Neural cell (in vitro differentiated cells): Measurements from ENCODE around the gene AKAP10. TPM values are rescaled to one million over a fixed set of nuclear protein-coding genes. Genes with fewer than 3 reads are reported as not detected.

Experiments used
- H2AFZ ChIP-seq: fragments of 200-600, 300-800 bp; sonication (generic), shearing (Covaris generic); 2 replicates; pipeline ENCODE4 v1.6.0; 2014; ENCODE audit warnings: low read depth, mild to moderate bottlenecking, antibody characterized with exemption, low read length, moderate library complexity
- H3F3A ChIP-seq: fragments of 200-600 bp; shearing (Covaris generic); 2 replicates; pipeline ENCODE4 v1.6.1; 2016; ENCODE audit warnings: mild to moderate bottlenecking, moderate library complexity, mixed read lengths, antibody characterized with exemption, low read length; ENCODE audit not compliant: insufficient read depth, poor library complexity, severe bottlenecking
- H3K27ac ChIP-seq: fragments of 200-600, 300-800 bp; sonication (generic), shearing (Covaris generic); 2 replicates; pipeline ENCODE4 v1.5.1; 2014; ENCODE audit warnings: mild to moderate bottlenecking, low read length, moderate library complexity
- H3K27me3 ChIP-seq: fragments of 300-800, 200-600 bp; sonication (generic), shearing (Covaris generic); 2 replicates; pipeline ENCODE4 v1.6.0; 2014; ENCODE audit warnings: mild to moderate bottlenecking, low read depth, low read length, moderate library complexity; ENCODE audit not compliant: insufficient read depth
- H3K36me3 ChIP-seq: fragments of 300-800, 200-600 bp; sonication (generic), shearing (Covaris generic); 2 replicates; pipeline ENCODE4 v1.5.1; 2014; ENCODE audit warnings: mild to moderate bottlenecking, antibody characterized with exemption, low read length, moderate library complexity; ENCODE audit not compliant: insufficient read depth
- H3K4me2 ChIP-seq: fragments of 300-800, 200-600 bp; sonication (generic), shearing (Covaris generic); 2 replicates; pipeline ENCODE4 v1.6.0; 2014; ENCODE audit warnings: mild to moderate bottlenecking, low read length
- H3K4me3 ChIP-seq: fragments of 300-800, 200-600 bp; sonication (generic), shearing (Covaris generic); 2 replicates; pipeline ENCODE4 v1.5.1; 2014; ENCODE audit warnings: mild to moderate bottlenecking, low read length, moderate library complexity
- H3K79me2 ChIP-seq: fragments of 200-600 bp; shearing (Covaris generic); replicated peaks from 2 replicates; pipeline ENCODE4 v1.6.0; 2014; ENCODE audit warnings: mild to moderate bottlenecking, low read length, moderate library complexity; ENCODE audit not compliant: insufficient read depth
- H3K9ac ChIP-seq: fragments of 300-800, 200-600 bp; sonication (generic), shearing (Covaris generic); 2 replicates; pipeline ENCODE4 v1.6.1; 2016; ENCODE audit warnings: mild to moderate bottlenecking, low read length, mixed read lengths
- H3K9me2 ChIP-seq: fragments of 200-600 bp; shearing (Covaris generic); 2 replicates; pipeline ENCODE4 v1.6.1; 2016; ENCODE audit warnings: mild to moderate bottlenecking, low read length, mixed read lengths; ENCODE audit not compliant: insufficient read depth
- H3K9me3 ChIP-seq: fragments of 200-600, 300-800 bp; sonication (generic), shearing (Covaris generic); 2 replicates; pipeline ENCODE4 v1.6.1; 2016; ENCODE audit warnings: mild to moderate bottlenecking, mixed run types, low read length, moderate library complexity, mixed read lengths
- H4K20me1 ChIP-seq: fragments of 200-600 bp; shearing (Covaris generic); 2 replicates; pipeline ENCODE4 v1.6.1; 2016; ENCODE audit warnings: mild to moderate bottlenecking, mixed run types; ENCODE audit not compliant: insufficient read depth
- EP300 ChIP-seq: fragments of 450-650 bp; conservative IDR thresholded peaks from 2 replicates; pipeline ENCODE4 v1.6.1; 2014; ENCODE audit warnings: antibody characterized with exemption, mild to moderate bottlenecking, moderate library complexity; ENCODE audit not compliant: poor library complexity, severe bottlenecking
- EZH2 ChIP-seq: fragments of 200-600, 300-800 bp; shearing (Covaris generic), sonication (generic); IDR thresholded peaks from 2 replicates; pipeline ENCODE4 v1.6.1; 2014; ENCODE audit warnings: antibody characterized with exemption, low read length, borderline replicate concordance, mild to moderate bottlenecking; ENCODE audit not compliant: insufficient read depth, poor library complexity, severe bottlenecking
- MXI1 ChIP-seq: fragments of 450-650 bp; conservative IDR thresholded peaks from 2 replicates; pipeline ENCODE4 v1.6.1; 2014; ENCODE audit warnings: antibody characterized with exemption, mild to moderate bottlenecking; ENCODE audit not compliant: poor library complexity, severe bottlenecking
- POLR2AphosphoS5 ChIP-seq: IDR thresholded peaks from 2 replicates; pipeline ENCODE4 v1.6.1; 2012
- RAD21 ChIP-seq: fragments of 450-650 bp; conservative IDR thresholded peaks from 2 replicates; pipeline ENCODE4 v1.6.1; 2014; ENCODE audit warnings: antibody characterized with exemption, mild to moderate bottlenecking, moderate library complexity
- SMC3 ChIP-seq: fragments of 450-650 bp; conservative IDR thresholded peaks from 2 replicates; pipeline ENCODE4 v1.6.1; 2014; ENCODE audit warnings: antibody characterized with exemption, mild to moderate bottlenecking, moderate library complexity; ENCODE audit not compliant: poor library complexity
- TAF1 ChIP-seq: IDR thresholded peaks from 2 replicates; pipeline ENCODE4 v1.6.1; 2012; ENCODE audit warnings: low read depth
- polyA plus RNA-seq: library from polyadenylated mRNA; depleted of rRNA; stranded (reverse); fragments of >200 nt; gene quantifications from 2 replicates; pipeline ENCODE4 v1.2.3, GENCODE V29; 2014
- TF ChIP-seq, protein P1 (sequence below): IDR thresholded peaks from 2 replicates; pipeline ENCODE4 v1.6.1; 2012; ENCODE audit warnings: borderline replicate concordance
- TF ChIP-seq, protein P2 (sequence below): fragments of 450-650 bp; IDR thresholded peaks from 2 replicates; pipeline ENCODE4 v1.5.1; 2014; ENCODE audit warnings: antibody characterized with exemption, mild to moderate bottlenecking, moderate library complexity; ENCODE audit not compliant: poor library complexity, severe bottlenecking

AKAP10 gene
- polyA plus RNA-seq, 1 donor from 2014 or later: 27.3 TPM

DNA sequence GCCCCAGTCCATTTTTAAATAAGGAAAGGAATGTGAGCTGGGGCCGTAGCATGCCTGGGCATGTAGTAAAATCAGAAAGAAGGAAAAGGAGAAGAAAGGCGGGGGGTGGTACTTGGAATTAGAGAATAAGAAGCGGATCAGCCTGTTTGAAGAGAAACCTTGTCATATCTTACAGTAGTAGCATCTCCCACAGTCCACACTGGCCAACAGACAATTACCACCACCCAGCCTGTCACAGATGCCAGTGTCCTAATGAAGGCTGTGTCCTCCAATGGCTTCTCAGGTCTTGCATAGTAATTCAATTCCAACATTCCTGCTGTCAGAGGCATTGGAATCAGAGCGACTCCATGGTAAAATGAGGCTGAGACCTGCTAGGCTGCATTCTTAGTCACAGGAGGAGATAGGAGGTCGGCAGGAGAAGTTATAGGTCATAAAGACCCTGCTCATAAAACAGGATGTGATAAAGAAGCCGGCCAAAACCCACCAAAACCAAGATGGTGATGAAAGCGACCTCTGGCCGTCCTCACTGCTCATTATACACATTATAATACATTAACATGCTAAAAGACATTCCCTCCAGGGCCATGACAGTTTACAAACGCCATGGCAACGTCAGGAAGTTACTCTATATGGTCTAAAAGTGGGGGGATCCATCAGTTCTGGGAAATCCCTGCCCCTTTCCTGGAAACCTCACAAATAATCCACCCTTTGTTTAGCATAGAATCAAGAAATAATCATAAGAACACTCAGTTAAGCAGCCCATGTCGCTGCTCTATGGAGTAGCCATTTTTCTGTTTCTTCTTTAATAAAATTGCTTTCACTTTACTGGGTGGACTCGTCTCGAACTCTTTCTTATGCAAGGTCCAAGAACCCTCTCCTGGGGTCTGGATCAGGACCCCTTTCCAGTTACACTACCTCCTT, 9.6 kb upstream of the AKAP10 start:
- Histone ChIP-seq H2AFZ (no peak overlapping the region), H3K27ac (no peak overlapping the region), H3K36me3 (no peaks in the 10 kb centered on the region), H3K9me3 (no peaks in the 10 kb centered on the region), H4K20me1 (no peaks in the 10 kb centered on the region), H3F3A (no peaks in the 10 kb centered on the region), H3K9ac (no peak overlapping the region), H3K4me2 (no peak overlapping the region), H3K9me2 (no peaks in the 10 kb centered on the region), H3K27me3 (no peaks in the 10 kb centered on the region), H3K4me3 (no peak overlapping the region), H3K79me2 (no peaks in the 10 kb centered on the region)
- TF ChIP-seq, protein P1, sequence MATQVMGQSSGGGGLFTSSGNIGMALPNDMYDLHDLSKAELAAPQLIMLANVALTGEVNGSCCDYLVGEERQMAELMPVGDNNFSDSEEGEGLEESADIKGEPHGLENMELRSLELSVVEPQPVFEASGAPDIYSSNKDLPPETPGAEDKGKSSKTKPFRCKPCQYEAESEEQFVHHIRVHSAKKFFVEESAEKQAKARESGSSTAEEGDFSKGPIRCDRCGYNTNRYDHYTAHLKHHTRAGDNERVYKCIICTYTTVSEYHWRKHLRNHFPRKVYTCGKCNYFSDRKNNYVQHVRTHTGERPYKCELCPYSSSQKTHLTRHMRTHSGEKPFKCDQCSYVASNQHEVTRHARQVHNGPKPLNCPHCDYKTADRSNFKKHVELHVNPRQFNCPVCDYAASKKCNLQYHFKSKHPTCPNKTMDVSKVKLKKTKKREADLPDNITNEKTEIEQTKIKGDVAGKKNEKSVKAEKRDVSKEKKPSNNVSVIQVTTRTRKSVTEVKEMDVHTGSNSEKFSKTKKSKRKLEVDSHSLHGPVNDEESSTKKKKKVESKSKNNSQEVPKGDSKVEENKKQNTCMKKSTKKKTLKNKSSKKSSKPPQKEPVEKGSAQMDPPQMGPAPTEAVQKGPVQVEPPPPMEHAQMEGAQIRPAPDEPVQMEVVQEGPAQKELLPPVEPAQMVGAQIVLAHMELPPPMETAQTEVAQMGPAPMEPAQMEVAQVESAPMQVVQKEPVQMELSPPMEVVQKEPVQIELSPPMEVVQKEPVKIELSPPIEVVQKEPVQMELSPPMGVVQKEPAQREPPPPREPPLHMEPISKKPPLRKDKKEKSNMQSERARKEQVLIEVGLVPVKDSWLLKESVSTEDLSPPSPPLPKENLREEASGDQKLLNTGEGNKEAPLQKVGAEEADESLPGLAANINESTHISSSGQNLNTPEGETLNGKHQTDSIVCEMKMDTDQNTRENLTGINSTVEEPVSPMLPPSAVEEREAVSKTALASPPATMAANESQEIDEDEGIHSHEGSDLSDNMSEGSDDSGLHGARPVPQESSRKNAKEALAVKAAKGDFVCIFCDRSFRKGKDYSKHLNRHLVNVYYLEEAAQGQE: no peak
- no peak for TF ChIP-seq EZH2
- TF ChIP-seq MXI1: no peak
- TF ChIP-seq, protein P2, sequence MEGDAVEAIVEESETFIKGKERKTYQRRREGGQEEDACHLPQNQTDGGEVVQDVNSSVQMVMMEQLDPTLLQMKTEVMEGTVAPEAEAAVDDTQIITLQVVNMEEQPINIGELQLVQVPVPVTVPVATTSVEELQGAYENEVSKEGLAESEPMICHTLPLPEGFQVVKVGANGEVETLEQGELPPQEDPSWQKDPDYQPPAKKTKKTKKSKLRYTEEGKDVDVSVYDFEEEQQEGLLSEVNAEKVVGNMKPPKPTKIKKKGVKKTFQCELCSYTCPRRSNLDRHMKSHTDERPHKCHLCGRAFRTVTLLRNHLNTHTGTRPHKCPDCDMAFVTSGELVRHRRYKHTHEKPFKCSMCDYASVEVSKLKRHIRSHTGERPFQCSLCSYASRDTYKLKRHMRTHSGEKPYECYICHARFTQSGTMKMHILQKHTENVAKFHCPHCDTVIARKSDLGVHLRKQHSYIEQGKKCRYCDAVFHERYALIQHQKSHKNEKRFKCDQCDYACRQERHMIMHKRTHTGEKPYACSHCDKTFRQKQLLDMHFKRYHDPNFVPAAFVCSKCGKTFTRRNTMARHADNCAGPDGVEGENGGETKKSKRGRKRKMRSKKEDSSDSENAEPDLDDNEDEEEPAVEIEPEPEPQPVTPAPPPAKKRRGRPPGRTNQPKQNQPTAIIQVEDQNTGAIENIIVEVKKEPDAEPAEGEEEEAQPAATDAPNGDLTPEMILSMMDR: no peak
- TF ChIP-seq EP300: no peak
- TF ChIP-seq POLR2AphosphoS5: no peak
- TF ChIP-seq SMC3: no peak
- TF ChIP-seq TAF1: no peak
- TF ChIP-seq RAD21: no peak

DNA sequence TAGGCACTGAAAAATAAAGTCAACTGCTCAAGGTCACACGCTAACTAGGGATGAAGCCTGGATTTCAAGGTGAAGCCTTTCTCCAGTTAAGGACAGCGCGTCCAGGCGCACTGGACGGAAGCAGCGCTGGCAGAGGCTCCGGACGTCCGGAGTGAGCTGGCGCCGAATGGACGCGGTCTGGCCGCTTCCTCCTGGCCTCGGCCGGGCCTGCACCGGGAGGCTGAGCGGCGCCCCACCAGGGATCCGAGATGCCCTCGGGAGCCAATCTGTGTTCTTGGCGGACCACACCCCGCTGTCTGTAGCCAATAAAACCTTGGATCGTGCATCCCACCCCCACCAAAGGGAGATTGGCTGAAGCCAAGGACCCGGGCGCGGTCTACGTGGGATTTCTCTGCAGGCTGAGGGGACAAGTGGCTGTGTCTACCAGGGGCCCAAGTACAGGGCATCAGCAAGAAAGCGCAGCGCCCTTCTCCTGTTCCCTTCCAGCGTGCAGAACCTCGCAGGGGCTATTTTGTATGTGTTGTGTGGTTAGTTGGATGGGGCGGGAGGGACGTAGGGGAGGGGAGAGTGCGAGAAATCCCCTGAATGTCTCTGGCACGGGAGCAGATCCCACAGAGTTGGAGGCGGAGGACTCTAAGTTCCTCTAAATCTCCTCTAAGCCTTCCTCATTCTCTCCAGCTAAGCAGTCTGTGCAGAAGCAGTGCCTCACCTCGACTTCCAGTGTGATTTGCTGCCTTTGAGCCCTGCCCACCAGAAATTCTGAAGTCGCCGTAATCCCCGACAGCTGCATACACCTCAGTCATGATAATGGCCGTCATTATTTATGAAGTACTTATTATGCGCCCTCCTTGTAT, 2.5 kb upstream of the AKAP10 start:
- H3K9me3 ChIP-seq: no peaks in the 10 kb centered on the region
- no peak overlapping the region for H3K9ac ChIP-seq
- no peak overlapping the region for H3K27ac ChIP-seq
- H3K4me2 ChIP-seq: no peak overlapping the region
- no peak overlapping the region for H2AFZ ChIP-seq
- peaks cover 25% of the 10 kb centered on the region for H3K79me2 ChIP-seq
- no peaks in the 10 kb centered on the region for H3F3A ChIP-seq
- TF ChIP-seq, protein P2: no peak
- TF ChIP-seq RAD21 (no peak), POLR2AphosphoS5 (no peak), SMC3 (no peak), EZH2 (no peak), EP300 (no peak), MXI1 (no peak), TAF1 (no peak)
- TF ChIP-seq, protein P1: no peak
- H3K4me3 ChIP-seq: no peak overlapping the region
- H3K36me3 ChIP-seq: no peaks in the 10 kb centered on the region
- H4K20me1 ChIP-seq: no peaks in the 10 kb centered on the region
- H3K27me3 ChIP-seq: no peaks in the 10 kb centered on the region
- no peaks in the 10 kb centered on the region for H3K9me2 ChIP-seq
